HG02840 (cell line): ENCODE measurements around the gene IFT74.

Source experiments
- ATAC-seq: cut with Tn5 transposase; IDR thresholded peaks from one replicate; pipeline ENCODE4 v1.9.1; 2021; ENCODE audit warnings: mild to moderate bottlenecking, moderate library complexity, moderate number of reproducible peaks; ENCODE audit not compliant: unreplicated experiment, low FRiP score

The IFT74 gene

DNA sequence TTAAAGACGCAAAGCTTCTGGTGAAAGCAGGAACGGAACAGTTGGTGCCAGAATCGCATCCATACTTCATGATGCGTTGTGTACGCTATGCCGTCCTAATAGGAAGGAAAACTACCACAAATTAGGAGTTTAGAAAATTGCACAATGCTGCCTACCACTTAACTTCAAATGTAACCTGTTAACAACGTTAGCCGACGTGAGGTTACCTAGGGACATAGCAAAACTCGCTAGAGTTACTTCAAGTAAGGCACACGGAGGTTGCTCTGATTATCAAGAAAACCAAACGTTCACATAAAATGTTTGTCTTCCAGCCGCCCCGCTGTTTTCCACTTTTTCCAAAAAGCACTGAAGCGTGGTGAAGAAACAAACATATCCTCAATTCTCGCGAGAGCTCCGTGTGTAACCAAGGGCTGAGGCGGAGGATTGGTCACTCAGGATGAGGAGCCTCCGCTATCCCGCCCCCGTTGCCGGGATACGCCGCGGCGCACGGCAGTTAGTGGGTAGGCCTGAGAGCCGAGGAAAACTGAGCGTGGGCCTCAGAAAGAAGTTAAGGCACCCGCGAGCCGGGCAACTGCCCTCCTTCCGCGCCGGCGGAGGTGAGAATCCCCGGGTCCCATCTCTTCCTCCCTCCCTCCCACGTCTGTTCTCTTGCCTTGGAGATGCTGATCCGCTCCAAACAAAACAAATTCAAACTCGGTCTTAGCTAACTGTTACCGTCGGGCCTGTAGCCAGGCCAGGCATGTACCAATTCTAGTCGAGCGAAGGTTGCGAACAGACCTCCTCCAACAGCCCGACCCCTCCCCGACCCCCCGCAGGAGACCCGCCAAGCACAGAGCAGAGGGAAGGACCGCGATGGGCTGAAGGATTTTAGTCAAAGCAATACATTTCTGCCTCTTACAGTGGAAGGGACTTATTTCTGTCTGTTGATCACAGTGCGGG lies at the start of gene IFT74:
IFT74 (plus strand) TSS at position 492 of the 939 bp plus-strand sequence. CDS start 5,556 bp downstream, outside the sequence.
- ATAC-seq = peak; percentile 100

DNA sequence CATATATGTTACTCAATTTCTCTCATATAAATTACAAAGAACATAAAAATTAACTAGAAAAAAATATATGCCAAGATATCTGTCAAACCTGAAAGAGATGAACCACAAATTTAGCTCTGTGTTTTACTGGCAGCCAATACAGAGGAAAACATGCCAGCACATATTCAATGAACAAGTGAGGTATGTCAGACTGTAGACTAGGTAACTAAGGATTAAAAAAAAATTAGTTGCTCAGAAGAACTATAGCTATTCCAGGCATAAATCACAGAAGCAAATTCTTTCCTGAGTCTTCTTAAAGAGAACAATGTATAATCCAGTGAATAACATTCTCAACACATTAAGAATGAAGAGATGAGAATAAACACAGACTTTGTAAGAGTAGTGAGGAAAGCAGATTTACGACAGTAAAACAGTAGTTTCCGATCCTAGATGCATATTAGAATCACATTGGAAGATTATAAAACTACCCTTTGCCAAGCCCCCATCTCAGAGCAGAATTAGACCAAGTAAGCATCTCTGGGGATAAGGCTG lies 43.0 kb upstream of the IFT74 start:
- ATAC-seq = no peak

DNA sequence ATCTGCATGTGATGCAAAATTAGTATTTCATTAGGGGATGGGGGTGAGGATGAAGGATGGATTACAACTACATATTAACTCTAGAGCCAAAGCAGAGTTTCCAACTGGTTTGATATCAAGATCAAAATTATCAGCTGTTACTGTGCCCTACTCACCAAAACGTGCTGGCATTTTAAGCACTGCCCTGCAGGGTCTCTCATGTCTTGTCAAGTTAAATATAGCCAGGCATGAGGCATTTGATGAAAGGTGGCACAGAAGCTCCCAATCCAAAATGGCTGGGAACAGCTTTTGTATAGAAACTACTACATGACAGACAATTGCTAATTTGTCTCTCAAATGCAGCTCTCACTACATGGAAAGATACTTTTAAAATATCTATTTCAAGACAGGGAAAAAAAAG lies 36.5 kb upstream of the IFT74 start:
- ATAC-seq = no peak

DNA sequence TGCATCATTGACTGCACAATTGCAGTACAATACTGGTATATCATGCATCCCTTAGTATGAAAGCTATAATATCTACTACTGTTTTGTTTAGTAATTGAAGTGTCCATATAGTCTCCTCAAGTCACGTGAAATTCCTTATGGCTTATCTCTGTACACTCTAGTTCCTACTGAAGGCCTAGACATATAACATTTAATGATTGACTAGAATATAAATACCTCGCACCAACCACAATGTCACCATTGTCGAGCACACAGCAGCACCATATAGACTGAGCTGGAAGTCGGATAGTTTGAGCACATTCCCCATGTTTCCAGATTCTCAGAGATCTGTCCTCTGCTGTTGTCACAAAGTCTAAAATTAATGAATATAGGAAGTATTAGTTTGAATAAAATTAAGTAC lies 30.6 kb upstream of the IFT74 start:
- ATAC-seq = no peak

DNA sequence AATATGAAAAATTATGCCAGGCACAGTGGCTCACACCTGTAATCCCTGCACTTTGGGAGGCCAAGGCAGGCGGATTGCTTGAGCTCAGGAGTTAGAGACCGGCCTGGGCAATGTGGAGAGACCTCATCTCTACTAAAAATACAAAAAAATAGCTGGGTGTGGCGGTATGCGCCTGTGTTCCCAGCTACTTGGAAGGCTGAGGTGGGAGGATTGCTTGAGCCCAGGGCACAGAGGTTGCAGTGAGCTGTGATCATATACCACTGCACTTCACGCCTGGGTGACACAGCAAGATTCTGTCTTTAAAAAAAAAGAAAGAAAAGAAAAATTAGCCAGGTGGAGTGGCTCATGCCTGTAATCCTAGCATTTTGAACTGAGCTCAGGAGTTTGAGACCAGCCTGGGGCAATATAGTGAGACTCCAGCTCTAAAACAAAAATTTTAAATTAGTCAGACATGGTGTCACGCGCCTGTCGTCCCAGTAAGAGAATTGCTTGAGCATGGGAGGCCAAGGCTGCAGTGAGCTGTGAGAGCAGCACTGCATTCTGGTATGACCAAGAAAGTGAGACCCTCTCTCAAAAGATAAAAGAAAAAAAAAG lies 27.2 kb upstream of the IFT74 start:
- no peak for ATAC-seq

DNA sequence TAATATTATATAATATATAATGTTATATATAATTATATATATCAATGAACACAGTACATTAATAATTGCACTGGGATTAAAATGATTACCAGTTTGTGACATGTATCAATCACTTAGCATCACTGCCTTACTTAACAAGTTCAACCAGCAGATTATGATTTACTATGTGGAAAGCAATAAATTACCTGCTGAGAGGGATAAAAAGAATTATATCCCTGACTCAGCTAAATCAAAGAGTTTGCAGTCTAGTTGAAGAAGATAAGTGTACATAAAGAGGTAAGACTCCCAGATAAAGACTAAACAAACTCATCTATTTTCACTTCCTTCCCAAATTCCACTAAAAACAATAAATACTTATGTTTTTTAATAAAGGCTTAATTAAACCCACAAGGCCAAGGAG lies 20.4 kb upstream of the IFT74 start:
- no peak for ATAC-seq

DNA sequence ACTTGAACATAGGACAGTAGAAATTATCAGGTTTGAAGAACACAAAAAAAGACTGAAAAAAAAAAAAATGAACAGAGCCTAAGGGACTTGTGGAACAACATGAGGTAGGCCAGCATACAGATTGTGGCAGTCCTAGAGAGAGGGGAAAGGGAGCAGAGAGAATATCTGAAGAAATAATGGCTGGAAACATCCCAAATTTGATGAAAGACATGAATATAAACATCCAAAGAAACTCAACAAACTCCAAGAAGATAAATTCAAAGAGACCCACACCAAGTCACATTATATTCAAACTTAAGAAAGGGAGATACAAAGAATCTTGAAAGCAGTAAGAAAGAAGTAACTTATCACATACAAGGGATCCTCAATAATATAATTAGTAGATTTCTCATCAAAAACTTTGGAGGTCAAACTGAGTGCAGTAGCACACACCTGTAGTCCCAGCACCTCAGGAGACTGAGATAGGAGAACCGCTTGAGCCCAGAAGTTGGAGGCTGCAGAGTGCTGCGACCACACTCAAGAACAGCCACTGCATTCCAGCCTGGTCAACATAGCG lies 18.3 kb upstream of the IFT74 start:
- no peak for ATAC-seq

DNA sequence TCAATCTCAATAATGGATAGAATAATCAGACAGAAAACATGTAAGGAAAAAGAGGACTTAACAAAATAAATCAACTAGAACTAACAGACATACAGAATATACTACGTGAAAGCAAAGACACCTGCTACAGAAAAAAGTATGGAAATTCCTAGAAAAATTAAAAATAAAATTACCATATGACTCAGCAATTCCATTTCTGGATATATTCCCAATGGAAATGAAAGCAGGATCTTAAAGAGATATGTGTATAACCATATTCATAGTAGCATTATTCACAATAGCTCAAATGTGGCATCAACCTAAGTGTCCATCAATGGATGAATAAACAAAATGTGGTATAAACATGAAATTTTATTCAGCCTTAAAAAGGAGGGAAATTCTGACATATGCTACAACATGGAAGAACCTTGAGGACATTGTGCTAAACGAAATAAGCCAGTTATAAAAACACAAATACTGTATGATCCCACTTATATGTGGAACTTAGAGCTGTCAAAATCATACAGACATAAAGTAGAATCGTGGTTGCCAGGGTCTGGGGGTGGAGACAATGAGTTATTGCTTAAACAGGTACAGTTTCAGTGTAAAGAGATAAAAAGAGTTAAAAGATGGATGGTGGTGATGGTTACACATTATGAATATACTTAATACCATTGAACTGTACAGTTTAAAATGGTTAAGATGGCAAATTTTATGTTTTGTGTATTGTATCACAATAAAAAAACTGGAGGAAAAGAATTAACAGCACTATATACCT lies 16.1 kb upstream of the IFT74 start:
- ATAC-seq = no peak

DNA sequence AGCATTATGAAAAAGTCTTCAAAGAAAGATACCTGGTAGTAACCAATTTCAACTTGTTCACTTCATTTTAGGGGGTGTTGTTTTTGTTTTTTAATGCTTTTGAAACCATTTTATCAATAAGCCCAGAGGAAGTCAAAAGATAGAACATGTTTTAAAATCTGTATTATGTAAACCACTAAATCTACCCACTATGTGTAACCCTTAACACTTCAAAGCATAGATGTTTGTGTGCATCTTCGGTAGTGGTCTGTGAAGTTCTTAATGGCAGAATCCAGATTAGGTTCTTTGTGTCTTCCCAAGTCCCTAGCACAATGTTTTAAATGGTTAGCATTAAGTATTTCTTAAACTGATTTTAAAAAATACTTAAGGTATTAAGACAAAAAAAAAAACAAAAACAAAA lies 15.4 kb upstream of the IFT74 start:
- no peak for ATAC-seq

DNA sequence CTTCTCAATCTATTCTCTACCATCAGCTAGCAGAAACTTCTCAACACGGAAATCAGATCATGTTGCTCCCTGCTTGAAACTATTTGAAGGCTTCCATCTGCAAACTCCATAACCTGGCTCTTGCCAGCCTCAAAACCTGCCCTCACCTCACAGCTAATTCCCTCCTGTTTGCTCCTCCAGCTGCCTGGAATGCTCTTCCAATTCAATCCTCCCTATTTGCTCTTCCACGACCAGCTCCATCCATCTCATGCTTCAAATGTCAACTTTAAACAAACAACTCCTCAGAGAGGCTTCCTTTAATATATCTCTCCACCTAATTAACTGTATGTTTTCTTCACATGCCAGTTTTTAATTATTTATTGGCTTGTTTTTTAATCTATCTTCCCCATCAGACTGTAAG lies 10.6 kb upstream of the IFT74 start:
- ATAC-seq = no peak

DNA sequence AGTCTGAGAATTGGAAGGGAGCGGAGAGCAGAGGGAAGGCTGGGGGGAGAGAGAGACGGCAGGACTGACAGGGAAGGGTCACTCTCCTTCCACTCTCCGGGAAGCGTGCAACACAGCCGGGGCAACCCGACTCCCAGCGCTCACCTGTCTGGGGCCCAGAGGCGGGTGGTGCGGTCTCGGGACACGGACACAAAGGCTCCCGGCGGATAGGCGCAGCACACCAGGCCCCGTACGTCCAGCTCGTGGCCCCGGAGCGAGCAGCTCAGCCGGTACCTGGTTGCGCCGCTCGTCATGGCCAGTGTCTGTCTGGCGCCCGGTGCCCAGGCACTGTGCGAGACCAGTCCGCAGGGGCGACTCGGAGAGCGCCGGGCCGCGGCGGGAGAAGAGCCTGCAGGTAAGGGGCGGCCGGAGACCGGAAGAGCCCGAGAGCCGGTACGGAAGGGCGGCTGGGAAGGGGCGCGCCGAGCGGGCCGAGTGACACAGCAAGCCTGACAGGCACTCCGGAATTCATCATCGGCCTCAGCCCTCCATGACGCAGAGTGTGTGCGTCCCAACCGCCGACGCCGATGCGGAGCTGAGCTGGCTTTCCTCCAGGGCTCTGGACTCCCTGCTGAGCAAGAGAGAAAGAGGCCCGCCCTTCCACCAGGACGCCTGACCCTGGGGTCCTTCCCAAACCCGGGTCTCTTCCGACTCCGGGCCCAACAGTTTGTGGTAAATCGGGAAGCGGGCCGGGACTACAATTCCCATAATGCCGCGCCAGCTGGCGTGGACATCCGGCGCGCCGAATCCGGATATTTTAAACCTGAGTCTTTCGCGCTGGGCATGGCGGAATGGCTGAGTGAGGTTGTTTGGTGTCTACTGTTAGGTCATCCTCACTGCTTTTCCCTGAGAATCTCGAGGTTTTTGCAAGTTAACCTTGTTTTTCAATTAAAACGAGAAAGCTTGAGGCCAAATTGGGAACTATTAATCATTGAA lies 9.2 kb upstream of the IFT74 start, which contains the start of gene PLAA:
PLAA (minus strand) TSS at position 490 of the 975 bp plus-strand sequence; CDS start at position 293, 197 bp downstream.
- peak; percentile 99 for ATAC-seq

DNA sequence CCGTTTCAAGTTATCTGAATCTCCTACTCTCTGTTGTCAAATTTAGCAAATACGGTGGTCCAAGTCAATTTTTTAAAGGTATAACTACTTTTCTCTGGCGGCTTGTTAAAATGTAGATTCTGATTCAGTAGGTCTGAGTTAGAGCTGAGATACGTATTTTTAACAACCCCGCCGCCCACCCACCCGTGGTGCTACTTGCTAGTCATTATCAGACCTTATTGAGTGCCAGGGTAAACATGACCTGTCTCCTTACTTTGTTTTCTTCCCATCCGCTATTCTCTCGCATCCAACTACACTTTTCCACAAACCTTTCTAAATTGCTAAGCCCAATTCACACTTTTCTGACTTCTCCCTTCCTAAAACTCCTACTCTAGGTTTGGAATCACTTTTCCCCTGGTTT lies 8.5 kb upstream of the IFT74 start:
- no peak for ATAC-seq

DNA sequence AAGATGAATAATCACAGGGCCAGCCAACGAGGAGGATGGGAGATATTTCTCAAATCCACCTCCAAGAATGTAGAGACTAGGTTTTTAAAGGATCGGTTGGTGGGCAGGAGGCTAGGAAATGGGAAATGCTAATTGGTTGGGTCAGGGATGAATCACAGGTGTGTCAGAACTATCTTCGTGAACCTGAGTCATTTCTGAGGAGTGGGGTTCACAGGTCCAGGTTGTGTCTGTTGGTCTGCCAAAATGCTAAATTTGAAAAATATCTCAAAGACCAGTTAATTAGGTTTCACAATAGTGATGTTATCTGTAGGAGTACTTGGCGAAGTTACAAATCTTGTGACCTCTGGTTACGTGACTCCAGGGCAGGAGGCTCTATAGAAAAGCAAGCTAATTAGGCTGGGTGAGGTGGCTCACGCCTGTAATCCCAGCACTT lies 6.6 kb upstream of the IFT74 start:
- no peak for ATAC-seq

DNA sequence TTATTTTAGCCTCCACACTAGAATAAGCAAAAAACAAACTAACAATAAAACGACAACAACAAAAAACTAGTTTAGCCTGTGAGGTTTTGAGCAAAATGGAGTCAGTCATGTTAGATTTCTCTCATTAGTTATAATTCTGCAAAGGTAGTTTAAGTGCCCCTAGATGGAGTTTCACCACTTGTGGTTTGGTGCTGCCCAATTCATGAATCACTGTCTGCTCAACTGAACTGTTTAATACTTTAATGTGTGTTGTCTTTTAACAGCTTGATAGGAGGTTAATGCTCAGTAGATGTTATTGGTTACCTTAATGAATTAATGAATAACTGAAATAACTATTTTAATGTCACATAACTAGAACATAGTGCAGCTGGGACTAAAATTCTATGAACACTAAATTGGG lies 5.7 kb upstream of the IFT74 start:
- no peak for ATAC-seq

DNA sequence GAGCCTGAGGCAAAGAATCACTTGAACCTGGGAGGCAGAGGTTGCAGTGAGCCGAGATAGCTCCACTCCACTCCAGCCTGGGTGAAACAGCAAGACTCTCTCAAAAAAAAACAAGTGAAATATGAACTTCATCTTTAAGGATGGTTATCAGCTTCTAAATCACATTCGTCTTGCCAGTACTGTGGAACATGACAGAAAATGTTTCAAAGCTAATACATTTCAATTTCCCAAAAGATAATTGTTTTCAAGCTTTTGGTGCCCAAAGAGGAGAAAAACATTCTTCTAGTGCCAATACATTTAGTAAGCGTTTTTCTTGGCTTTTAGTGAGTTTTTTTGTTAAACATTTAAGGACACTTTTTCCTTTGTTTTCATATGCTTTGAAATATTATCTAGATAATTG lies 4.4 kb upstream of the IFT74 start:
- no peak for ATAC-seq

DNA sequence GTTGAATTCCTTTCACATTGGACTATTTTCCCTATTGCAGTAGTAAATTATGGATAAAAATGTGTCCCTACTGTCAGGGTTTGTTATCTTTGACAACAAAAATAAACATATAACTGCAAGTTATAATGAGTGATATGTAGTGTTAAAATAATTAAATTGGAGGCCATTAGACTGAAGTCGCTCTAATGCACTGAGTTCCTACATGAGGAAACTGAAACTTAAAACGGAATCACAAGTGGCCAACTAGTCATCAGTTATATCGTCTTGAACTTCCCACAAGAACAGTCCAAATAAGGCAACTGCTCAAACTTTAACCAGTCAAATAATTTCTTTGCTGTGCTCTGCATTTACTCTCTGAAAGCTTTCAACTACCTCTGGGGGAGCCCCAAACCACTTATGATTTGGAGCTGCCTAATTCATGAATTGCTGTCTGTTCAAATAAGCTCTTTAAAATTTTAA lies 2.1 kb upstream of the IFT74 start:
- no peak for ATAC-seq

DNA sequence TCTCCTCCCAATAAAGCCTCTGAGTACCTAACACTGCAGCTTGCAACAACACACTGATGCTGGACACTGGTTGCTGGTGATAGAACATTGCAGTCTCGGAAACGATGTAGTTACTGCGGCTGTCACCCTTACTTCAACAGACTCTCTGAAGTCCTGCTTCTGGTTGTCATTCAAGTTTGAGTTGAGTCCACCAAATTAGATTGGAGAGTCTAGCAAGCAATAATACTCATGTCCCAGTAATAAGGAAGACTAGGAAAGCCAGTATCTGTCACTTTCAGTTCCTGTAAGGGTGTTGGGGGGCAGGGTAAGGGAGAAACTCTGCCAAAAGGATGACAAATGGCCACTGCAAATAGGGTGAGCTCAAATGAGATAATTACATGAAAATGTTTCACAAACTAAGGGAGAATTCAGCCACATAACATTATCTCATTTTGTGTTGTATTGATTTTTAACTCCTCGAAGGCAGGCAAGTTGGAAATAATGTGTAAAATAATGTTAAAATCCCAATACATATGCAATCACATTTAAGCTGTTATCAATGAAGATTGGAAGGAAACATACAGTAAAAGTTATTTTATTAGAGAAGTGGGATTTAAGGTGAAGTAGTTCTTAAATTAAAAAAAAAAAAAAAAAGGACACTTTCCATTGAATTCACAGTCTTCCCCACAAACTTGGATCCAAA lies 849 bp upstream of the IFT74 start:
- no peak for ATAC-seq

DNA sequence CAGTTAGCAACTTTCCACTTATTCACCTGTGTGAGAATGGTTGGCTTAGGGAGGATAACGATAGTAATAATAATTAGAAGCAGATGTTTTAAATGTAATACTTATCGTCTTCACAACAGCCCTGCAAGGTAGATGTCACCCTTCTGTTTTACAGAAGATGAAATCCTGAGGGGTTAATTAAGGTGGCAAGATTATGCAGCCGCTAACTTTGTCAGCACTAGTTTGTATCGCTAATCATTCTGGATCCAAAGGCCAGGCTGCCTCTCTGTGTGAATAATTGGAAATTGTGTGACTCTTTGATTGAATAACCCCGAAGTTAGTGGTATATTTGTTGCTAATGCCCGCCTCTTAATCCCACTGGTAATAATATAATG lies 635 bp downstream of the IFT74 start:
- no peak for ATAC-seq

DNA sequence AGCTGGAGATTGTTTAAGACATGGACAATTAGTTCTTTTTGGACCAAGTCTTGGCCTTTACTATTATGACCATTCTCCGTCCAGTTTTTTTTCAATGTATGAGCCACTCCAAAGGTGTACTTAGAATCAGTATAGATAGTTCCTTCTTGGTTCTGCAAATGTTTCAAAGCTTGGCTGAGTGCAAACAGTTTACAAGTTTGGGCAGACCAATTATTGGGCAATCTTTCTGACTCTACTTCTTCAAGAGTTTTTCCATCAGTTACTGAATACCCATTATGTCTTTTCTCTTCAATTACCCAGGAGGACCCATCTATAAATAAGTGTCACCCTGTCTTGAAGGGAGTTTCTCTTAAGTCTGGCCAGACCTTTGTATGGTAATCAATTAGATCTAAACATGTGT lies 15.5 kb downstream of the IFT74 start:
- ATAC-seq = no peak
